ENCODE measurements around the gene FNTB. TPM values are rescaled to one million over a fixed set of nuclear protein-coding genes. Genes with fewer than 3 reads are reported as not detected.
A peak's percentile ranks its signal among the peaks of the same experiment; 100 is the strongest.

FNTB gene
- total RNA-seq, 2 donors from 2014 or later, result 23.5 to 46.2 TPM

- H3K36me3 ChIP-seq, result no peaks in the 10 kb centered on the region
- intact Hi-C loops (cut with DNase I), result no loop called here
- peaks cover 20% of the 10 kb centered on the region for H3K4me1 ChIP-seq (replicated peaks)
Measured at GRCh38 chr14:65071544-65071943, 84.8 kb downstream of the FNTB start.

GRCh38 chr14:65072256-65072655, 85.6 kb downstream of the FNTB start:
- Histone ChIP-seq H3K4me1 (replicated peaks) (peaks cover 20% of the 10 kb centered on the region), H3K27me3 (replicated peaks; ENCODE audit: insufficient read depth) (no peaks in the 10 kb centered on the region), H3K36me3 (peaks cover 0 to 6% of the 10 kb centered on the region in 2 donors), H3K27ac (no peak overlapping the region), H3K4me3 (no peak overlapping the region), H3K9me3 (no peaks in the 10 kb centered on the region)
- TF ChIP-seq POLR2AphosphoS5 (IDR thresholded peaks at IDR 0.05) (no peak), CTCF (IDR thresholded peaks at IDR 0.05) (no peak), POLR2A (IDR thresholded peaks at IDR 0.05) (no peak)
- WGBS, result 55% methylated on average over 6 of the region's 6 CpGs
- intact Hi-C loops (cut with DNase I), result no loop called here
- no peak for DNase-seq (ENCODE audit: low spot score)

More at GRCh38 chr14:65071544-65071943, 84.8 kb downstream of the FNTB start:
- Histone ChIP-seq H3K27me3 (replicated peaks; ENCODE audit: insufficient read depth) (no peaks in the 10 kb centered on the region), H3K27ac (peak overlapping the region in 1 of 2 donors; percentile 2), H3K9me3 (no peaks in the 10 kb centered on the region), H3K4me3 (no peak overlapping the region)
- no peak for DNase-seq (ENCODE audit: low spot score)
- no peak for TF ChIP-seq POLR2A (IDR thresholded peaks at IDR 0.05)
- TF ChIP-seq CTCF (IDR thresholded peaks at IDR 0.05), result no peak
- TF ChIP-seq POLR2AphosphoS5 (IDR thresholded peaks at IDR 0.05), result no peak
- WGBS, result 70% methylated on average over 3 of the region's 3 CpGs

GRCh38 chr14:65072937-65073336, 86.2 kb downstream of the FNTB start:
- Histone ChIP-seq H3K4me1 (replicated peaks) (peaks cover 20% of the 10 kb centered on the region), H3K27ac (no peak overlapping the region), H3K4me3 (no peak overlapping the region), H3K27me3 (replicated peaks; ENCODE audit: insufficient read depth) (no peaks in the 10 kb centered on the region), H3K9me3 (no peaks in the 10 kb centered on the region), H3K36me3 (peaks cover 0 to 12% of the 10 kb centered on the region in 2 donors)
- no peak for DNase-seq (ENCODE audit: low spot score)
- TF ChIP-seq POLR2A (IDR thresholded peaks at IDR 0.05) (no peak), POLR2AphosphoS5 (IDR thresholded peaks at IDR 0.05) (no peak), CTCF (IDR thresholded peaks at IDR 0.05) (no peak)
- 41% methylated on average over 1 of the region's 1 CpG for WGBS
- intact Hi-C loops (cut with DNase I), result no loop called here

GRCh38 chr14:65073605-65074201, 87.0 kb downstream of the FNTB start:
- Histone ChIP-seq H3K4me1 (replicated peaks) (peaks cover 23% of the 10 kb centered on the region), H3K27ac (peak overlapping the region; percentile 8 to 36), H3K9me3 (no peaks in the 10 kb centered on the region), H3K36me3 (peaks cover 0 to 12% of the 10 kb centered on the region in 2 donors), H3K4me3 (no peak overlapping the region), H3K27me3 (replicated peaks; ENCODE audit: insufficient read depth) (no peaks in the 10 kb centered on the region)
- TF ChIP-seq POLR2AphosphoS5 (IDR thresholded peaks at IDR 0.05), result no peak
- no peak for TF ChIP-seq POLR2A (IDR thresholded peaks at IDR 0.05)
- TF ChIP-seq CTCF (IDR thresholded peaks at IDR 0.05), result no peak
- WGBS, result 81% methylated on average over 4 of the region's 4 CpGs
- intact Hi-C loops (cut with DNase I), result no loop called here
- no peak for DNase-seq (ENCODE audit: low spot score)
